Muscle layer of duodenum (tissue), 2 donors: ENCODE data around the gene GRK6.
A peak's percentile ranks its signal among the peaks of the same experiment; 100 is the strongest.

Experiments used
- H3K27ac ChIP-seq: one replicate; pipeline ENCODE4 v1.7.0; 2013; ENCODE audit warnings: mild to moderate bottlenecking, low read length
- H3K27me3 ChIP-seq: one replicate; pipeline ENCODE4 v1.7.0; 2013; ENCODE audit warnings: low read depth, mild to moderate bottlenecking, control low read depth, low read length
- H3K36me3 ChIP-seq, 2 donors: one replicate each; pipeline ENCODE4 v1.7.0; 2013; ENCODE audit warnings: low read length in 2 of 2, control low read depth in 1 of 2, mild to moderate bottlenecking in 1 of 2; ENCODE audit not compliant: insufficient read depth in 2 of 2, control insufficient read depth in 1 of 2
- H3K4me1 ChIP-seq, 2 donors: one replicate each; pipeline ENCODE4 v1.7.0; 2013; ENCODE audit warnings: low read length in 2 of 2, mild to moderate bottlenecking in 2 of 2, control low read depth in 1 of 2, moderate library complexity in 1 of 2; ENCODE audit not compliant: insufficient read depth in 2 of 2, control insufficient read depth in 1 of 2
- H3K4me3 ChIP-seq, 2 donors: one replicate each; pipeline ENCODE4 v1.7.0; 2013; ENCODE audit warnings: low read length in 2 of 2, low read depth in 1 of 2, mild to moderate bottlenecking in 1 of 2
- H3K9me3 ChIP-seq, 2 donors: one replicate each; pipeline ENCODE4 v1.7.0; 2013; ENCODE audit warnings: low read length in 2 of 2, control low read depth in 1 of 2, mild to moderate bottlenecking in 1 of 2; ENCODE audit not compliant: control insufficient read depth in 1 of 2
- donor health status: healthy.

GRK6 gene

DNA sequence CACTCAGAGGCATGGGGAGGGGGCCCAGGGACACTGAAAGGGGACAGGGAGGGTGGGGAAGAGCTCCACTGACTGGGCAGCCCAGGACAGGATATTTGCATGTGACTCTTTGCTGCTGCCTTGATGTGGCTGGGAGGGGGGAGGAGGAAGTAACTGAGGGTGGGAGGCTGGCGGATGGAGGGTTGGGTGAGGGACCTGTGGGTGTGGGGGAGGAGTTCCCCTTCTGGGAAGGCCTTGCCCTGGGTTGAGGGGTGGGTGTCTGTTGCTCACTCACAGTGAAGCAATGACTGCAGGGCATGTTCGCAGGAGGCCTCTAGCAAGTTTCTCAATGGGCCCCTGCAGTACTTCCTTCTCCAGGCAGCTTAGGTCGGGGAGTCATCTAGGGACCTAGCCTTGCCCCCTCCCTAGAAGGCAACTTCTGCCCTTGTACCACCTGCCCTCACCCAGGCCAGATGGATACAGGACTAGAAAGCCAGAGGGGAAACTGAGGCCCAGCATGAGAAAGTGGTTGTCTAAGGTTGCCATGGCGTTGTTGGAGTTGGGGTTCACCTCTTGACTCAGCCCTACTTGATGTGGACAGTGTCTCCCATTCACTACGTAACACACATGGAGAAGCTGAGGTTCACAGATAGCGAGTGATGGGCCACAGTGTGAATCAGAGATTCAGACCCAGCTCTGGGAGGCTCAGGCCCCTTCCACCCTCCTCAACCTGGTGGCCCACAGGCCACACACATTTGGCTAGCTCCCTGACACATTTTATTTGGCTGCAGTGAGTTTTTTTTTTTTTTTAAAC, 3.0 kb downstream of the GRK6 start:
- Histone ChIP-seq H3K36me3 (peaks cover 23 to 32% of the 10 kb centered on the region in 2 donors), H3K9me3 (no peaks in the 10 kb centered on the region), H3K4me3 (peak overlapping the region; percentile 11 to 39), H3K27ac (peak overlapping the region; percentile 39), H3K4me1 (peaks cover 8 to 41% of the 10 kb centered on the region in 2 donors), H3K27me3 (no peaks in the 10 kb centered on the region)

DNA sequence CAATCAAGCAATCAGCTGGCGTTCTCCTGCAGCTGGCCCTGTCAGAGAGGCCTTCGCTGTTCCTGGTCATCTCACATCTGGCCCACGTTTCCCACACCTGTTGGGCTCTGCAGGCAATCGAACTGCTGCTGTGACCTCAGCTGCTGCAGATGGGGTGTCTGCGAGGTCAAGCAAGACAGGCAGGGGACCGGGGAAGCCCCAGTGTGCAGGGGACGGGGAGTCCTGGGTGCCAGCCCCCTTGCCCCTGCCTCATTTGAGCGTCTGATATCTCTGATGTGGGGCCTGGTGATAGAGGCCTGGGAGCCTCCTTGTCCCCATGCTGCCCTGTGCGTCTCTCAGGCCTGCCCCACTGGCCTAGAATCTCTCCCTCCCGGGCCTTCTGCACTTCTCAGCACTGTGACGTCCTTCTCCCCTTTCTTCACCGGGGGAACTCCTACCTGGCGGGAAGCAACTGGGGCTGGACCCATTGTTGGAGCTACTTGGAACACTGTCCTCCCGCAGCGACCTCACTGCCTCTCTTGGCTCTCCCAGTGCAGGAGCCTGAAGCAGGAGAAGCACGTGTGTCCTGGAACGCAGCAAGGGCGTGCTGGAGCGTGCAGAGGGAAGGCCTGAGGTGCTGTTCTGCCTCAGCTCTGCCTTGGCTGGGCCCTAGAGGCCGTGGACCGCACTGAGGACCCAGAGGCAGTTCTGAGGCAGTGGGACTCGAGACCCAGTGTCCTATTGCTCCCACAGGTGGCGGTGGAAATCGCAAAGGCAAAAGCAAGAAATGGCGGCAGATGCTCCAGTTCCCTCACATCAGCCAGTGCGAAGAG, 3.9 kb downstream of the GRK6 start:
- H3K4me3 ChIP-seq, result no peak overlapping the region
- no peak overlapping the region for H3K27ac ChIP-seq
- peaks cover 8 to 39% of the 10 kb centered on the region in 2 donors for H3K4me1 ChIP-seq
- H3K9me3 ChIP-seq, result no peaks in the 10 kb centered on the region
- H3K36me3 ChIP-seq, result peaks cover 28 to 41% of the 10 kb centered on the region in 2 donors
- no peaks in the 10 kb centered on the region for H3K27me3 ChIP-seq

DNA sequence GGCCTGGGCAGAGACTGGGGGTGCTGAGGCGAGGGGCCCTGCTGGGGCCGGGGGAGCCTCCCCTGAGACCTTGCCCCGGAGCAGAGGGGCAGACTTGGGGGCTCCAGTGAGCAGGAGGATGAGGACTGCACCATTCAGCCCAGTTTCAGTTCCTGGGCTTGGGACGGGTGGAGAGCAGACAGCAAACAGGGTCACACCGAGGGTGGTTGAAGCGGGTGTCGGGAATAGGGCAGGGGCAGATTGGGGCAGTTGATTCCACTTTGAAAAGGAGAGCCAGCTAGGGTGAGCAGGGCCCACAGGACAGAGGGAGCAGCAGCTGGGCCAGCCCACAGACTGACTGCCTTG, 4.5 kb downstream of the GRK6 start:
- H3K27ac ChIP-seq, result no peak overlapping the region
- H3K36me3 ChIP-seq, result peaks cover 34 to 47% of the 10 kb centered on the region in 2 donors

DNA sequence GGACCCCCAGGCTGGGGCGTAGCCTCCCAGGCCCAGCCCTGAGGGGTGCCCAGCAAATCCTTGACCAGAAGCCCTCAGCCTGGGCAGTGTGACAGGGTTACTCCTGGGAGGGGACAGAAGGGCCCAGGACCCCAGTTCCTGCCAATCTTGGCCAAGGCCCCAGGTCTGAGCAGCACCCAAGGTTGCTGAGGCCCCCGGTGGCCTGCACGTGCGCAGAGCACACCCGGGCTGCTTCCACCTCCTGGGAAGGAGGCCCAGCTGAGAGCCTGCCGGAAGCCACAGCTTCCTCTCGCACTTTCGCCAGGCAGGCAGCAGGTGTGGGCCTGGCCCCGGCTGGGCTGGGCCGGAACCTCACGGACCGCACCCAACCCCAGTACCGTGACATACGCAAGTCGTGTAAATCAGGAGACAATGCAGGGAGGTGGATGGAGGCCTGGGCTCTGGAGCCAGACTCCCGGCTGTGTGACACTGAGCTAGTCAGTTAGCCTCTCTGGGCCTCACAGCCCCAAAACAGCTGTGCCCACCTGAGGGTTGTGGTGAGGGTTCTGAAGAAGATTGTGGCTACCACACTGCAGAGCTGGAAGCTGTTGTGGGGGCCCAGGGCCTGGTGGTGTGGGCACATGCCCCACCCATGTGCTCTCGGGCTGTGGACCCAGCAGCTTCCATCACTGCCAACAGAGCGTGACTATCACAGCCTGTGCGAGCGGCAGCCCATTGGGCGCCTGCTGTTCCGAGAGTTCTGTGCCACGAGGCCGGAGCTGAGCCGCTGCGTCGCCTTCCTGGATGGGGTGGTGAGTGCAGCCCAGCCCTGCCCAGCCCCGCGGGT, 5.1 kb downstream of the GRK6 start:
- H3K36me3 ChIP-seq, result peaks cover 34 to 53% of the 10 kb centered on the region in 2 donors
- no peak overlapping the region for H3K27ac ChIP-seq
- H3K9me3 ChIP-seq, result no peaks in the 10 kb centered on the region
- H3K4me1 ChIP-seq, result peaks cover 8 to 36% of the 10 kb centered on the region in 2 donors
- H3K27me3 ChIP-seq, result no peaks in the 10 kb centered on the region
- H3K4me3 ChIP-seq, result no peak overlapping the region

More for the DNA sequence above, 4.5 kb downstream of the GRK6 start:
- H3K9me3 ChIP-seq, result no peaks in the 10 kb centered on the region
- H3K4me1 ChIP-seq, result peaks cover 8 to 36% of the 10 kb centered on the region in 2 donors
- H3K4me3 ChIP-seq, result no peak overlapping the region
- H3K27me3 ChIP-seq, result no peaks in the 10 kb centered on the region

DNA sequence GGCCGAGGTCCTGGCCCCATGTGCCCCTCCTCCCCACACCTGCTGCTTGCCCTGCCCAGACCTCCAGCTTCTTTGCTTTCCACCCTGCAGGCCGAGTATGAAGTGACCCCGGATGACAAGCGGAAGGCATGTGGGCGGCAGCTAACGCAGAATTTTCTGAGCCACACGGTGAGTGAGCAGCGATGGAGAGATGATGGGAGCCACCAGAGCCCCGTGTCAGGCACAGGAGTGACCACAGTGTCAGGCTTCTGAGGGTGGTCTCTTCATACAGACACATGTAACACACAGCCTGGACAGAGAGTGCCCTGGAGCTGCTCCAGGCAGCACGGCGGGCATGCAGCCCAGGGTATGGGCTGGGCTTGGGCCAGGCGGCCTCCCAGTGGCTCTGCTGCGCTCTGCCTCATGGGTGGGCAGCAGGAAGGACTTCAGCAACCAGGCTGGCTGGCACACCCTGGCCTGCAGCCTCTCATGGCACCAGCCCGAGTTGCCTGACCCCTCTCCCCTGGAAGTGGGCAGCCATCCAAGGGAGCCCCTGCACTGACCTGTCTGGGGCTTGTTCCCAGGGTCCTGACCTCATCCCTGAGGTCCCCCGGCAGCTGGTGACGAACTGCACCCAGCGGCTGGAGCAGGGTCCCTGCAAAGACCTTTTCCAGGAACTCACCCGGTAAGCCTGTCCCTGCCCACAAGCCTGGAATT, 5.8 kb downstream of the GRK6 start:
- H3K27ac ChIP-seq, result no peak overlapping the region
- H3K4me1 ChIP-seq, result peaks cover 6 to 32% of the 10 kb centered on the region in 2 donors
- peaks cover 35 to 55% of the 10 kb centered on the region in 2 donors for H3K36me3 ChIP-seq
- H3K4me3 ChIP-seq, result no peak overlapping the region
- H3K9me3 ChIP-seq, result no peaks in the 10 kb centered on the region
- H3K27me3 ChIP-seq, result no peaks in the 10 kb centered on the region

DNA sequence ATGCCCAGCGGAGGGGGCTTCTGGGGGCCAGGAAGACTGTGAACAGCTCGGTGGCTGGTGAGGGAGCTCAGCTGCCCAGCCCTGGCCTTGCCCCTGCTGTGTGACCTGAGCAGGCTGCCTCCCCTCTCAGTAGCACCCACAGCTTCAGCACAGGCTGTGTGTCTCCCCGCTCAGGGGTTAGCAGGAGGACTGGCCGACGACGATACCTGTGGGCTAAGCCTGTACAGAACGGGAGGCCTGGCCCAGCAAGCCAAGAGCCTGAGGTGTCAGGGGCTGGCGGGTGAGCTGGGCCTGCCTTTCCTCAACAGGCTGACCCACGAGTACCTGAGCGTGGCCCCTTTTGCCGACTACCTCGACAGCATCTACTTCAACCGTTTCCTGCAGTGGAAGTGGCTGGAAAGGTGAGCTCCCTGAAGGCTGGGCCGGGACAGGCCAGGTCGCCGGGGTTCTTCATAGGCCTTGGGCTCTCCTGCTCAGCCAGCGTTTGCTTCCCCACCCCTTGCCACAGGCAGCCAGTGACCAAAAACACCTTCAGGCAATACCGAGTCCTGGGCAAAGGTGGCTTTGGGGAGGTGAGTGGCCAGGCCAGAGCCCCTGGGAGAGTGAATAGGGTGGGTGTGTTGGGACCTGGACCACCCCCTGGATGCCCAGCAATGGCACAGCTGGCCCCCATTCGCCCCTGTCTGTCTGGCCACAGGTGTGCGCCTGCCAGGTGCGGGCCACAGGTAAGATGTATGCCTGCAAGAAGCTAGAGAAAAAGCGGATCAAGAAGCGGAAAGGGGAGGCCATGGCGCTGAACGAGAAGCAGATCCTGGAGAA, 6.6 kb downstream of the GRK6 start:
- Histone ChIP-seq H3K4me3 (no peak overlapping the region), H3K4me1 (peaks cover 3 to 24% of the 10 kb centered on the region in 2 donors), H3K27ac (no peak overlapping the region), H3K27me3 (no peaks in the 10 kb centered on the region), H3K9me3 (no peaks in the 10 kb centered on the region), H3K36me3 (peaks cover 41 to 61% of the 10 kb centered on the region in 2 donors)

DNA sequence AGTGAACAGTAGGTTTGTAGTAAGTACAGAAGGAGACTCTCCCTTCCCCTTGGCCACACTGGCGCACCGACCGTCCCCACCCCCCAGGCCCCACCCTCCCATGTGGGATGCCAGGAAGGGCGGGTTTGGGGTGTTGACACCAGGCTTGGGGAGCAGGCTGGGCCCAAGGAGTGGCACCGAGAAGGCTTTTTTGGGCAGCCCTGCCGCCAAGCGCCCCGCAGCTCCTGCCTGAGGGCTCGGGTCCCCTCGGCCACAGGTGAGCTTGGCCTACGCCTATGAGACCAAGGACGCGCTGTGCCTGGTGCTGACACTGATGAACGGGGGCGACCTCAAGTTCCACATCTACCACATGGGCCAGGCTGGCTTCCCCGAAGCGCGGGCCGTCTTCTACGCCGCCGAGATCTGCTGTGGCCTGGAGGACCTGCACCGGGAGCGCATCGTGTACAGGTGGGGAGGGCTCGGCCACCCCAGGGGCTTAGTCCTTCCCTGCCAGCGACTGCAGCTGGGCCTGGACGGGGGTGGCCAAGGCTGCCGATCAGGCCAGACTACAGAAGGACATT, 7.3 kb downstream of the GRK6 start:
- Histone ChIP-seq H3K4me3 (no peak overlapping the region), H3K27me3 (no peaks in the 10 kb centered on the region), H3K4me1 (peaks cover 2 to 19% of the 10 kb centered on the region in 2 donors), H3K9me3 (no peaks in the 10 kb centered on the region), H3K36me3 (peaks cover 41 to 68% of the 10 kb centered on the region in 2 donors), H3K27ac (no peak overlapping the region)

DNA sequence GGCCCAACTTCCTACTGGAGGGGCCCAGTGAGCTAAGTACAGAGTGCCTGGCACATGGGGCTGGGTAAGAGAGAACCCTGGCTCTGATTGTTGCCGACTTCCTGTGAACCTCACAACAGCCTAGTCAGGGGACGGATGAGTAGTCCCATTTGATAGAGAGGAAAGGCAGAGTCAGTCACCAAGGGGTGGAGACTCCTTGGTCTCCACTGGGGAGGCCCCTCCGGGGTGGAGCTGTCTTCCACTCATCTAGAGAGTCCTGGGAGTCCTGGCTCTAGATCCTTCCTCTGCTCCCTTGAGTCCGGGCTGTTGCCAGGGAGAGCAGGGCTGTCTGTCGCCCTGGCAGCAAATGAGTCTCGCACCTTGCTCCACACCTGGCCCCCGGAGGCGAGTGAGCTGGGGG, 8.0 kb downstream of the GRK6 start:
- Histone ChIP-seq H3K27me3 (no peaks in the 10 kb centered on the region), H3K4me1 (peaks cover 0 to 14% of the 10 kb centered on the region in 2 donors), H3K27ac (no peak overlapping the region), H3K4me3 (no peak overlapping the region), H3K36me3 (peaks cover 41 to 71% of the 10 kb centered on the region in 2 donors), H3K9me3 (no peaks in the 10 kb centered on the region)

DNA sequence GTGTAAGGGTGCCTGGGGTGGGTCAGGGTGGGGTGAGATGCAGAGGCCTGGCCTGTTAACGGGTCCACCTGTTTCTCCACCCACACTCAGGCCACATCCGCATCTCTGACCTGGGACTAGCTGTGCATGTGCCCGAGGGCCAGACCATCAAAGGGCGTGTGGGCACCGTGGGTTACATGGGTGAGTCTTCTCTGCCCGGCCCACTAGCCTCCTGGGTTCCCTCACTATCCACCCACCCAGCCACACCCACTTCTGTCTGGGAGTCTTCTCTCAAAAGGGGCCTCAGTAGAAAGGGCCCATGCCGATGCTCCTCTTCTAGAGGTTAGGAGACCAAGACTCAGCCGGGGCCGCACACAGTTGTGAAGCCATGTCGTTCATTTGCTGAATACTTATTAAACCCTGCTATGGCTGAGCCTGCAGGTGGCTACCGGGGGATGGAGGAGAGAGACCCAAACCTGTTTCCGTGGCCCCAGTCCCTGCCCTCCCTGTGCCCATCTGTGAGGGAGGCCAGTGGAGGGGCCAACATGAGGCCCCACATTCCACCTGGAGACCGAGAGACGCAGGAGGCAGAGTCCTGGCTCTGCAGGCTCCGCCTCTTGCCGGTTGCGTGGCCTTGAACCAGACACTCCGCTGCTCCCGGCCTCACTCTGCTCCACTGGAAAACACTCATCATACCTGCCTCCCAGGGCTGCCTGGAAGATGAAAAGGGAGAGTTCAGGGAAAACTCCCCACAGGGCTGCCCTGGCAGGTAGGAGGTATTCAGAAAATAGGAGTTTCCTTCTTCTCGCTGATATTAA, 8.7 kb downstream of the GRK6 start:
- peaks cover 0 to 8% of the 10 kb centered on the region in 2 donors for H3K4me1 ChIP-seq
- H3K9me3 ChIP-seq, result no peaks in the 10 kb centered on the region
- H3K27ac ChIP-seq, result no peak overlapping the region
- no peak overlapping the region for H3K4me3 ChIP-seq
- H3K36me3 ChIP-seq, result peaks cover 41 to 76% of the 10 kb centered on the region in 2 donors
- H3K27me3 ChIP-seq, result no peaks in the 10 kb centered on the region
